ENCODE measurements around the gene RBP2. TPM values are rescaled to one million over a fixed set of nuclear protein-coding genes. Genes with fewer than 3 reads are reported as not detected.

RBP2 gene
- total and polyA plus RNA-seq, 9 of the 15 experiments (the other 6 are each of a cell fraction or from before 2014, with no cell fraction given): not detected

DNA sequence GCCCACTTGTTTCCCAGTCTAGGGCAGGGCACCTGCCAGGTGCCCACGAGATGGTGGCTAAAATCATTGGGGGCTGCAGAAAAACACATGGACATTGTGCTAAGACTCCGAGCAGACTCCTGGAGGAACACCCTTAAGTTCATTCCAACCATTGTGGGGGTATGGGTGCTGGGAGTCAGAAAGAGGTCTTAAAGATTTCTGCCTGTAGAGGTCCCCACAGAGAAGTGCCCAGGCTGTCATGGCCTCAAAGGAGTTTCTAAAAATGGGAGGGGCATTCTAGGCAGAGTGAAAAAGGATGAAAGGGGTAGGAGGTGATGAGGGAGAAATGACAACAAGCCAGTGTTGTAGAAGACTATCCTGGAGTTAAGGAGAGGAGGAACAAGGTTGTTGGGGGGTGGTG lies 46.1 kb upstream of the RBP2 start (continued):
- TF ChIP-seq SAP30 (IDR thresholded peaks at IDR 0.05; ENCODE audit: borderline replicate concordance, insufficient read depth, low read depth, low read length, poor library complexity, severe bottlenecking): no peak
- TF ChIP-seq ZNF253 (CRISPR knock-in tag; conservative IDR thresholded peaks at IDR 0.05): no peak
- TF ChIP-seq IRF9 (tag; IDR thresholded peaks at IDR 0.05): no peak

- no peaks in the 10 kb centered on the region for H3K9me1 ChIP-seq (ENCODE audit: control insufficient read depth, insufficient read depth, low read length)
- intact Hi-C loops (cut with micrococcal nuclease): loop anchor here (5.0 kb wide), 1 partner anchor 155 kb away; the partner anchor contains the start of gene NMNAT3
- H4K20me1 ChIP-seq (replicated peaks; ENCODE audit: control insufficient read depth, insufficient read depth, low read length): no peaks in the 10 kb centered on the region
- H3K27ac ChIP-seq (ENCODE audit: extremely low read depth, low read depth, low read length): no peak overlapping the region
- H3K9me3 ChIP-seq (replicated peaks; ENCODE audit: control insufficient read depth, insufficient read depth, low read depth, low read length): no peaks in the 10 kb centered on the region; the same call in 1 of the 2 replicates
- H3K36me3 ChIP-seq (ENCODE audit: control insufficient read depth, insufficient read depth, low read length): no peaks in the 10 kb centered on the region
- no peak for ATAC-seq
- FAIRE-seq: no peak
- no TSS peak for BruUV-seq (replicated peaks)
- WGBS (ENCODE audit: insufficient coverage, low coverage, missing lambda C conversion rate): 8% methylated on average over 1 of the region's 1 CpG
- H3K4me1 ChIP-seq (replicated peaks in 1 of 2; ENCODE audit: control insufficient read depth in 2 of 2, insufficient read depth in 2 of 2, low read length in 2 of 2): peaks cover 3% of the 10 kb centered on the region in 2 experiments; a peak in 3 of 5 replicates
- ChIA-PET POLR2A (interaction anchor here (1.0 kb wide), 1 partner anchor 9 kb away, joined by 3 read pairs; no protein-coding TSS in a partner anchor), CTCF (ENCODE audit: low intra/inter-chr PET ratio) (interaction anchor here (0.7 kb wide), 1 partner anchor 12 kb away, joined by 3 read pairs; no protein-coding TSS in a partner anchor)
- no peak overlapping the region for H2AFZ ChIP-seq (ENCODE audit: low read depth, low read length)
- in situ Hi-C loops (cut with MboI): no loop called here
- peaks cover 2 to 9% of the 10 kb centered on the region in 2 experiments; a peak in 4 of 5 replicates for H3K27me3 ChIP-seq (ENCODE audit: control insufficient read depth in 2 of 2, insufficient read depth in 2 of 2, low read length in 2 of 2)
- no peak for TF ChIP-seq BMI1 (IDR thresholded peaks at IDR 0.05; ENCODE audit: low read length)
- TF ChIP-seq, protein P1, sequence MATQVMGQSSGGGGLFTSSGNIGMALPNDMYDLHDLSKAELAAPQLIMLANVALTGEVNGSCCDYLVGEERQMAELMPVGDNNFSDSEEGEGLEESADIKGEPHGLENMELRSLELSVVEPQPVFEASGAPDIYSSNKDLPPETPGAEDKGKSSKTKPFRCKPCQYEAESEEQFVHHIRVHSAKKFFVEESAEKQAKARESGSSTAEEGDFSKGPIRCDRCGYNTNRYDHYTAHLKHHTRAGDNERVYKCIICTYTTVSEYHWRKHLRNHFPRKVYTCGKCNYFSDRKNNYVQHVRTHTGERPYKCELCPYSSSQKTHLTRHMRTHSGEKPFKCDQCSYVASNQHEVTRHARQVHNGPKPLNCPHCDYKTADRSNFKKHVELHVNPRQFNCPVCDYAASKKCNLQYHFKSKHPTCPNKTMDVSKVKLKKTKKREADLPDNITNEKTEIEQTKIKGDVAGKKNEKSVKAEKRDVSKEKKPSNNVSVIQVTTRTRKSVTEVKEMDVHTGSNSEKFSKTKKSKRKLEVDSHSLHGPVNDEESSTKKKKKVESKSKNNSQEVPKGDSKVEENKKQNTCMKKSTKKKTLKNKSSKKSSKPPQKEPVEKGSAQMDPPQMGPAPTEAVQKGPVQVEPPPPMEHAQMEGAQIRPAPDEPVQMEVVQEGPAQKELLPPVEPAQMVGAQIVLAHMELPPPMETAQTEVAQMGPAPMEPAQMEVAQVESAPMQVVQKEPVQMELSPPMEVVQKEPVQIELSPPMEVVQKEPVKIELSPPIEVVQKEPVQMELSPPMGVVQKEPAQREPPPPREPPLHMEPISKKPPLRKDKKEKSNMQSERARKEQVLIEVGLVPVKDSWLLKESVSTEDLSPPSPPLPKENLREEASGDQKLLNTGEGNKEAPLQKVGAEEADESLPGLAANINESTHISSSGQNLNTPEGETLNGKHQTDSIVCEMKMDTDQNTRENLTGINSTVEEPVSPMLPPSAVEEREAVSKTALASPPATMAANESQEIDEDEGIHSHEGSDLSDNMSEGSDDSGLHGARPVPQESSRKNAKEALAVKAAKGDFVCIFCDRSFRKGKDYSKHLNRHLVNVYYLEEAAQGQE (IDR thresholded peaks at IDR 0.05; ENCODE audit: borderline replicate concordance): no peak
- TF ChIP-seq, protein P1 (CRISPR knock-in tag; IDR thresholded peaks at IDR 0.05; ENCODE audit: low read depth): no peak
- TF ChIP-seq TAF15 (IDR thresholded peaks at IDR 0.05; ENCODE audit: low read depth, low read length): no peak
- TF ChIP-seq GATAD2B (IDR thresholded peaks at IDR 0.05; ENCODE audit: borderline replicate concordance): no peak
- H3K79me2 ChIP-seq (ENCODE audit: control insufficient read depth, insufficient read depth, low read length): no peaks in the 10 kb centered on the region
- no peak overlapping the region for H3K9ac ChIP-seq (ENCODE audit: insufficient read depth in 1 of 2, low read depth in 2 of 2, low read length in 2 of 2)
- DNase-seq (ENCODE audit: extremely low read depth in 1 of 4, low spot score in 3 of 4): no peak
- no peak overlapping the region for H3K4me3 ChIP-seq
- no peak overlapping the region for H3K4me2 ChIP-seq (ENCODE audit: insufficient read depth, low read length)
Measured at GRCh38 chr3:139521816-139522215, 45.5 kb upstream of the RBP2 start.

Data from K562 (cell line).